HG02884 (cell line): Measurements from ENCODE around the gene PRKG2.

ENCODE experiments used
- ATAC-seq: cut with Tn5 transposase; IDR thresholded peaks from one replicate; pipeline ENCODE4 v1.9.1; 2021; ENCODE audit warnings: mild to moderate bottlenecking, moderate library complexity; ENCODE audit not compliant: unreplicated experiment

Gene PRKG2

GRCh38 chr4:81218206-81218605 lies 3.2 kb upstream of the PRKG2 start:
- no peak for ATAC-seq

- no peak for ATAC-seq
These were observed 2.8 kb upstream of the PRKG2 start for GRCh38 chr4:81217779-81218178.

- no peak for ATAC-seq
These were observed 909 bp upstream of the PRKG2 start for GRCh38 chr4:81215931-81216330.

DNA sequence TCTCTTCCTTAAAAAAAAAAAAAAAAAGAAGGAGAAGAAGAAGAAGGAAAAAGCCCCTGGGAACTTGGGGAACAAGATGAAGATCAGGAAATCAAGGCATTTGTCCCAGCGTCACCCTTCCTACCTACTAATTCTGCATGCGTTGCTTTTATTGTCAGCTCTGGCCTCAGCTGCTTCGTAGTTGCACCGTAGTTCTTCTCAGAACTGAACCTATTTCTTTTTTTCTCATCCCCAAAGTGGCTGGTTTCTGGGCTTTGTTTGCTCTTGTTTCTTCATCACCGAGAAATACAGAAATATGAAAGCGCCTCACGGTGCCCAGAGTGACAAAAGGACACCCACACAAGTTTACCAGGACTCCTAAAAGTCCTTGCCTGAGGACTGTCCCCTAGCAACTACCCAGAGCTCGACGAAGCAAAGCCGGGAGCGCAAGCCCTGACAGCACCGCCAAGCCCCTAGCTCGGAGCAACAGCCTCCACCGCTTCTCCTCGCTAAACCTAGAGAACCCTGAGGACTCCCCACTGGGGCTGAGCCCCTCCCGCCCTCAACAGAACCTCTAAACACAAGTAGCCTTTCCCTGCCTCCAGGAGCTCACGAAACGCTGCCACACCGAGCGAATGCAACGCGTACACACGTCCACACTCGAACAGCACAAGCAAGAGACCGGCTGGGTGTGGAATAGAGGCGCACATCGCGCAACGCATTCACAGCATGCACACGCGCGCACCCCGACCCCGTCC lies 710 bp downstream of the PRKG2 start:
- no peak for ATAC-seq

DNA sequence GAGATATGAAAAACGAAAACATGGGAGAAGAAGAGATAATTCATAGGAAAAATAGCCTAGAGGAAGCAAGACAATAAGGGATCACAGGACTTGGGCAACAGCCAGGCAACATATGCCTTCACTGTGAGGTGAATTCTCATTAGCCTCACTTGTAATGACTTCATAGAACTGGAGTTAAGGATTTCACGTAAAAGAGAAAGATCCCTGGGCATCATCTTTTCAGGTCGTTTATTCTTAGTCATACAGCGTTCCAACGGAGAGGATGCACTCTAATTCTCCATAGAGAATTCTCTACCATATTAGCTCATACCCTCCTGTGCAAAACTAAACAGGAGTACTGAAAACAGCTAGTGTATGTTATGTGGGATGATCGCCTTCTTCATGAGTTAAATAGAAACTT lies 1.4 kb downstream of the PRKG2 start:
- ATAC-seq = no peak

DNA sequence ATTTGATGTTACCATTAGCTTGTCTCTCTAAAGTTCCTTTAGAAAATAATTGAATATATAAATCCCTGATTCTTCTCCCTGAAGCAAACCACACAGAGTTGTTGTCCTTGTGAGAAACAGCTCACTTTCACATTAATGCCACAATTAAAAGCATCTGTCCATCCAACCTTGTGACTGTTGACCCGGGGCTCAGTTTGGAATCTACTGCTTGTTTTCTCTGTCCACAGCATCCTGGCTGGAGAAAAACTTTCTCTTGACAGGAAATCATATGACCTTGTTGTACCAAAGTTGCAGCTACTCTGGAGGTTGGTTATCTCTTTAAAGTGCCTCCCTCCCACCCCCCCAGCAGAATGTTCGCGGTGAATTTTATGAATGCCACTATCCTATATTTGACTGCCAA lies 3.1 kb downstream of the PRKG2 start:
- no peak for ATAC-seq

GRCh38 chr4:81207828-81208227 lies 7.2 kb downstream of the PRKG2 start:
- no peak for ATAC-seq

DNA sequence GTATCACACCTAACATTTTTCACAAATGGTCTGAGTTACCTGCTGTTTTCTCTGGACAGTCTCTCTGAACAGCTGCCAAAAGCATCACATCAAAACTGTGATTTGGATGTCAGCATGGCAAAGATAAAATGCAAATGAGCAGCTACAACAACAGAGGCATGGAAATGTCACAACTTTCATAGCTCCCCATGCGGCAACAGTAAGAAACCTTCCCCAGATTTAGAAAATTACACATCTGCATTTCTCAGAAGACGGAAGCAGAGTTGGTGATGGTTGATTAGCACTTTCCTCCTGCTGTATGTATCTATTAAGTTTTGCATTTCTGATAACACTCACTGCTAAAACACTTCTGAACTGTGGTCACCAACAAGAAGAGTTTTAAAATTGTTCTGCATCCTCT lies 9.7 kb downstream of the PRKG2 start:
- ATAC-seq = no peak

DNA sequence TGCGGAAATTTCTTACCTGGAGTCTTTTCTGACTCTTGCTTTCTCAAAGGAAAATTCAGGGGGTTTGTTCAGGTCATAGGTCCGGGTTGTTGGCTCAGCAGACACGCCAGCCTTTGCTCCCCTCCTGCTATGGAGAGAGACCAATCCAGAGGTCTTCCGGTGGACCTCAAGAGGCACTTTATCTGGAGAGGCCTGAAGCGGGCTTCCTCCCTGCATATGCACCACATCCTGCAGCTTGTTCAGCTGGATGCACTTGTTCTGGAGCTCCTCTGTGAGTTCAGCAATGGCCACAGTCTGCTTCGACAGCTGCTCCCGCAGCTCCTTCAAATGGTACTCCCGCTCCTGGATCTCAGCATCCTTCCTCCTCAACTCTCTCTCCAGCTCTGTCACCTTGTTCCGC lies 10.5 kb downstream of the PRKG2 start:
- no peak for ATAC-seq

- ATAC-seq = no peak
These were observed 15.2 kb downstream of the PRKG2 start for GRCh38 chr4:81199831-81200230.

- ATAC-seq = no peak
These were observed 16.4 kb downstream of the PRKG2 start for GRCh38 chr4:81198609-81199008.

DNA sequence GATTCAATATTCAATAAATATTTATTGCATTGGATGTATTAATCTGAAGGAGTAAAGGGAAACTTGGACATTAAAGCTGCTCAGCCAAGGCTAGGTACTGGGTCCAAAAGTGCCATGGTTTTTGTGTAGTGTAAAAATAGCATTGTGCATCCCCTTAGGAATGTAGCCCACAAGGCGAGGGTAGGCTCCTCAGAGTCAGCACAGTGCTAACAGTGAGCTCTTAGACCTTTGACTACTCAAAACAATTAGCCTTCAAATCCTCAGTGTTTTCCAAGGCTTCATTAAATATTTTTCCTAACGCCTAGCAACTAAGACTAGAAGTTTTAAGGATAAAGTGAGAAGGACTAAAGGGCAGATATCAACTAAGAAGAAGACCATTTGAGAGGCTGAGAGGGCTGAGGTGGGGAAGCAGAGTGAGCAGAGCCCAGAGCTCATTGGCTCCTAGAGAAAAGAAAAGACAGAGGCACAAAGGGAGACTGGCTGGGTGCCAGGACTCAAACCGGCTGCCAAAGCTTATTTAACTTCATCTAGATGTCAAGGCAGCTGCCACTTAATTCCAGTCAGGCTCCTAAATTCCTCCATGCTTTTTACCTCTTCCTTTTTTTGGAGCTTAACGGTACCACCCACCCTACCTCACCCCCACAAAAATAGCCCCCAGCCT lies 17.0 kb downstream of the PRKG2 start:
- no peak for ATAC-seq

- no peak for ATAC-seq
These were observed 18.8 kb downstream of the PRKG2 start for GRCh38 chr4:81196126-81196650.

DNA sequence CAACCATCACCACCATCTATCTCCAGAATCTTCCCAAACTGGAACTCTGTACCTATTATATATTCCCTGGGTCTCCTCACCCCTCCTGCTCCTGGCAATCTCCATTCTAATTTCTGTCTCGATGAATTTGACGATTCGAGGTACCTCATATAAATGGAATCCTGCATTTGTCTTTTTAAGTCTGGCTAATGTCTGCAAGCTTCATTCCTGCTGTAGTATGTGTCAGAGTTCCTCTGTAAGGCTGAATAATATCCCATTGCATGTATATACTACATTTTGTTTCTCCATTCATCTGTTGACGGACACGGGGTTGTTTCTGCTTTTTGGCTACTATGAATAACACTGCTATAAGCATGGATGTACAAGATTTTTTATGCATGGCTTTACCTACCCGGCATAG lies 19.5 kb downstream of the PRKG2 start:
- ATAC-seq = no peak

- no peak for ATAC-seq
These were observed 20.7 kb downstream of the PRKG2 start for GRCh38 chr4:81194286-81194685.

DNA sequence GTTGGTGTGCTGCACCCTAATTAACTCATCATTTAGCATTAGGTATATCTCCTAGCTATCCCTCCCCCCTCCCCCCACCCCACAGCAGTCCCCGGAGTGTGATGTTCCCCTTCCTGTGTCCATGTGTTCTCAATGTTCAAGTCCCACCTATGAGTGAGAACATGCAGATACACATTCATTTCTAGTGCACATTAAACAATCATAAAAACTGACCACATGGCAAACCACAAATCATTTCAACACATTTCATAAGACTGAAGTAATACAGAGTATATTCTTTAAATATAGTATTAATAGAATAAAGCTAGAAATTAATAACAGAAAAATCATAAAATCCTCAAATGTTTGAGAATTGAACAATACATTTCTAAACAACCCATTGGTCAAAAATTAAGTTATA lies 34.1 kb downstream of the PRKG2 start:
- no peak for ATAC-seq

GRCh38 chr4:81179326-81179725 lies 35.7 kb downstream of the PRKG2 start:
- ATAC-seq = no peak

- ATAC-seq = no peak
These were observed 41.8 kb downstream of the PRKG2 start for GRCh38 chr4:81173213-81173612.

DNA sequence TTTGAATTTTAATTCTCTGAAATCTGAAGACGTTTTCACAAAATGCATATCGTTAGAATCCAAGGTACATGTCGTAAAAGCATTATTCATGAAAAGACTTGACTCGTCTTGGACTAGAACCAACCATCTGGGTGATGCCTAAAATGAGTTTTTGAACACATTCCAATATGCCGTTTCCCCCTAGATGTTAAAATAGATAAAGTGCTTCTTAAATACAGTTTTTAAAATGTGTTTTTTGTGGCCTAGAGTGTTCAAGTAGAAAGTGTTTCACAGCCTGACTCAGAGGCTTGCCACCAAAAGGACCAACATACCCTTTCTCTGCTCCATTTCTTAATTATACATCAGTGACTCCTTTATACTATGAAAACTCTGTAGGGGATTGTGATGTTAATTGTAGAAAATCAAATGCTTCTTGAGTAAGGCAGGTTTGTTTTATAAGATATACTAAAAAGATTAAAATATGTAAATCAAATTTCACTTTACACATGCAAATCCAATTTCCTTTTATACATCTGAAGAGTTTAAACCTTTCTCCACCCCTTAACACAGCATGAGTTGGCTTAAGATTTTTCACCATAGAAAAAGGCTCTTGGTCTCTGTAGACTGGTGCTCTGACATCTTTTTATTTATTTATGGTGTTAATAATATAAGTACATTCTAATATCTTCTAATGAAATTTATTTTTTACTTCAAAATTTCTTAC lies 48.4 kb downstream of the PRKG2 start:
- no peak for ATAC-seq

DNA sequence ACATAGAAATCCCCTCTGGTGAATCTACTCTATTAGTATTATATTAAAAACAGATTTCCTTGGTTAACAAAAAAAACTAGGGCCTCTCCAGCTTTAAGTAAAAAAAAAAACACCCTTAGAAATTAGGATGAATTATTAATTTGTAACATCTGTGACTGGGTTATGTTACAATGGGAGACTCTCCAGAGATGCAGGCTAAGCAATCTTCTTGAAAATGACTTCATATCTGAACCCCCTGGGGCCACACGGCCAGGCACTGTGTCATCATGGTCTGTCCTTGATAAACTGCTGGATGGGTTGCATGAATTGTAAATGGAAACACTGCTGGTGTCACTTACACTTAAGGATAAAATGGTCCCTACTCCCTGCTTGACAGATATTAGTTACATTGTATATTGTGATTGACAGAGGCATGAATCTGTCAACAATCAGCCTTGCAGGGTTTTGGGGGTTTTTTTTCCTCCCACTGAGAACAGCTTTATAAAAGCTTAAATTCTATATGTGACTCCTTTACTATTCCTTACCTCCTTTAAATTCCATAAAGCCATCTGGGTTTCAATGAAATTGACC lies 49.1 kb downstream of the PRKG2 start:
- ATAC-seq = no peak

- ATAC-seq = no peak
These were observed 50.2 kb downstream of the PRKG2 start for GRCh38 chr4:81164623-81165416.
